NB4 (cell line): Measurements from ENCODE around the gene MBD3L4.

Experiments
- MYC ChIP-seq: IDR thresholded peaks from 2 replicates; pipeline ENCODE4 v1.6.1; 2011; ENCODE audit warnings: low read depth, low read length
- POLR2A ChIP-seq: IDR thresholded peaks from 2 replicates; pipeline ENCODE4 v1.6.1; 2011; ENCODE audit warnings: mild to moderate bottlenecking; ENCODE audit not compliant: insufficient read length; ENCODE audit errors: extremely low read depth
- TF ChIP-seq, protein P1 (sequence below): IDR thresholded peaks from one replicate; pipeline ENCODE4 v1.5.1; 2012; ENCODE audit warnings: low read depth, low read length
- TF ChIP-seq, protein P2 (sequence below): IDR thresholded peaks from 2 replicates; pipeline ENCODE4 v1.6.1; 2011; ENCODE audit warnings: low read depth, low read length

DNA sequence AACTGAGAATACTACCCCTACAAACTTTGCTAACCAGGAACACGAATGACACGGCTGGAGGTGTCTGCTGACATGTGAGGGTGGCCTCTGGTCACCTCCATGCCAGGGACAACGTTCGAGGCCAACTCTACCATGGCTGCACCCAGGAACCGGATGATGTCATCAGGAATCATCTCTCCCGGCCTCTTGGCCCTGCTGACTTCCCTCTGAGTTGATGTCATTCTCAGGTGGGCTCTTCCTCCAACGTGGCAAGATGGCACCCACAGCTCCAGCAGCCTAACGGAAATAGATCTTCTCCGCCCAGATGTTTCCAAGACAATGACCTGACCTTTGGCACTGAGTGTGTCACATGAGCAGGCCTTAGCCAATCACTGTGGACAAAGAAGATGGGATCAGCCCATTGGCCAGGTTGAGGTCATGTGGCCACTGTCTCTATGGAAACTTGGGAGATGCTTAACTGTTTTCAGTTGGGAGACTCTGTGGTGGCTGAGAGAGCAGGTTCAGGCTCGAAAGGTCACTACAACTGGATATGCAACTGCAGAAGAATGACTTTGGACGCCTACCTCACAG, 33.8 kb downstream of the MBD3L4 start:
- TF ChIP-seq, protein P1, sequence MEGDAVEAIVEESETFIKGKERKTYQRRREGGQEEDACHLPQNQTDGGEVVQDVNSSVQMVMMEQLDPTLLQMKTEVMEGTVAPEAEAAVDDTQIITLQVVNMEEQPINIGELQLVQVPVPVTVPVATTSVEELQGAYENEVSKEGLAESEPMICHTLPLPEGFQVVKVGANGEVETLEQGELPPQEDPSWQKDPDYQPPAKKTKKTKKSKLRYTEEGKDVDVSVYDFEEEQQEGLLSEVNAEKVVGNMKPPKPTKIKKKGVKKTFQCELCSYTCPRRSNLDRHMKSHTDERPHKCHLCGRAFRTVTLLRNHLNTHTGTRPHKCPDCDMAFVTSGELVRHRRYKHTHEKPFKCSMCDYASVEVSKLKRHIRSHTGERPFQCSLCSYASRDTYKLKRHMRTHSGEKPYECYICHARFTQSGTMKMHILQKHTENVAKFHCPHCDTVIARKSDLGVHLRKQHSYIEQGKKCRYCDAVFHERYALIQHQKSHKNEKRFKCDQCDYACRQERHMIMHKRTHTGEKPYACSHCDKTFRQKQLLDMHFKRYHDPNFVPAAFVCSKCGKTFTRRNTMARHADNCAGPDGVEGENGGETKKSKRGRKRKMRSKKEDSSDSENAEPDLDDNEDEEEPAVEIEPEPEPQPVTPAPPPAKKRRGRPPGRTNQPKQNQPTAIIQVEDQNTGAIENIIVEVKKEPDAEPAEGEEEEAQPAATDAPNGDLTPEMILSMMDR, result no peak
- TF ChIP-seq, protein P2, sequence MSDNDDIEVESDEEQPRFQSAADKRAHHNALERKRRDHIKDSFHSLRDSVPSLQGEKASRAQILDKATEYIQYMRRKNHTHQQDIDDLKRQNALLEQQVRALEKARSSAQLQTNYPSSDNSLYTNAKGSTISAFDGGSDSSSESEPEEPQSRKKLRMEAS, result no peak
- no peak for TF ChIP-seq POLR2A
- no peak for TF ChIP-seq MYC
